ENCODE data around the gene RASGEF1C.
A peak's percentile ranks its signal among the peaks of the same experiment; 100 is the strongest.
"Not testable (repeated sequence)": the region's sequence is repeated elsewhere in the genome, so short reads cannot be mapped to it uniquely, and the experiment has no call there.

Gene RASGEF1C

GRCh38 chr5:180210961-180211760 lies 2.1 kb upstream of the RASGEF1C start:
- Histone ChIP-seq H3K36me3 (ENCODE audit: control insufficient read depth in 2 of 2, insufficient read depth in 1 of 2, low read length in 2 of 2) (no peaks in the 10 kb centered on the region), H3K4me3 (ENCODE audit: low read depth, low read length) (no peak overlapping the region), H3K27ac (ENCODE audit: extremely low read depth, low read depth, low read length) (no peak overlapping the region), H3K9me3 (ENCODE audit: control insufficient read depth, insufficient read depth, low read depth, low read length) (no peaks in the 10 kb centered on the region), H3K4me1 (ENCODE audit: control insufficient read depth, insufficient read depth, low read length) (no peaks in the 10 kb centered on the region; the same call in 1 of the 2 replicates)
- TF ChIP-seq SALL2 (tag by site-specific recombination; IDR thresholded peaks at IDR 0.05; ENCODE audit: borderline replicate concordance) (no peak), ZFP3 (tag by site-specific recombination; IDR thresholded peaks at IDR 0.05; ENCODE audit: low read depth) (no peak), ZSCAN16 (tag by site-specific recombination; IDR thresholded peaks at IDR 0.05) (no peak), HOXA7 (CRISPR knock-in tag; IDR thresholded peaks at IDR 0.05; ENCODE audit: borderline replicate concordance) (no peak), ZNF585B (tag by site-specific recombination; IDR thresholded peaks at IDR 0.05) (no peak), ZNF837 (tag by site-specific recombination; IDR thresholded peaks at IDR 0.05) (no peak), ZNF626 (tag by site-specific recombination; IDR thresholded peaks at IDR 0.05) (no peak), ZNF221 (tag by site-specific recombination; IDR thresholded peaks at IDR 0.05; ENCODE audit: borderline replicate concordance) (no peak), ZNF24 (tag by site-specific recombination; IDR thresholded peaks at IDR 0.05) (no peak), ZNF302 (tag by site-specific recombination; IDR thresholded peaks at IDR 0.05; ENCODE audit: low read depth) (no peak), GLIS1 (tag by site-specific recombination; IDR thresholded peaks at IDR 0.05) (no peak), ZNF768 (tag by site-specific recombination; IDR thresholded peaks at IDR 0.05) (no peak), OSR2 (tag by site-specific recombination; IDR thresholded peaks at IDR 0.05) (no peak), YY1 (tag by site-specific recombination; IDR thresholded peaks at IDR 0.05) (no peak), ZNF423 (tag by site-specific recombination; IDR thresholded peaks at IDR 0.05) (no peak), ZNF473 (tag by site-specific recombination; IDR thresholded peaks at IDR 0.05) (no peak), ZBTB20 (tag by site-specific recombination; IDR thresholded peaks at IDR 0.05) (no peak), ZNF529 (tag by site-specific recombination; IDR thresholded peaks at IDR 0.05; ENCODE audit: insufficient replicate concordance) (no peak), ZNF202 (tag by site-specific recombination; IDR thresholded peaks at IDR 0.05; ENCODE audit: borderline replicate concordance) (no peak), ZNF654 (tag by site-specific recombination; IDR thresholded peaks at IDR 0.05; ENCODE audit: low read depth) (no peak)
- CTCF ChIA-PET: interaction anchor here (0.6 to 3.5 kb wide), 3 partner anchors 10 to 161 kb away, joined by 3 to 10 read pairs (median 3); no protein-coding TSS in a partner anchor
- POLR2A ChIA-PET: no interaction called here

- H3K4me1 ChIP-seq (ENCODE audit: control insufficient read depth, insufficient read depth, low read length); H3K4me3 ChIP-seq (ENCODE audit: low read depth, low read length); H3K9me3 ChIP-seq (ENCODE audit: control insufficient read depth, insufficient read depth, low read depth, low read length); H3K36me3 ChIP-seq (ENCODE audit: control insufficient read depth in 2 of 2, insufficient read depth in 1 of 2, low read length in 2 of 2); H3K27ac ChIP-seq (ENCODE audit: extremely low read depth, low read depth, low read length): not testable (repeated sequence)
- POLR2A ChIA-PET: interaction anchor here (0.7 kb wide), 2 partner anchors 71 to 203 kb away, joined by 3 read pairs; no protein-coding TSS in a partner anchor
- CTCF ChIA-PET: interaction anchor here (1.1 to 3.5 kb wide), 5 partner anchors 9 to 118 kb away, joined by 3 to 10 read pairs (median 7); no protein-coding TSS in a partner anchor
- TF ChIP-seq ZNF223 (tag by site-specific recombination; IDR thresholded peaks at IDR 0.05): peak; percentile 90
- peak; percentile 36; the same call in 1 of the 2 replicates for TF ChIP-seq ZNF600 (tag by site-specific recombination; IDR thresholded peaks at IDR 0.05)
- peak; percentile 23 for TF ChIP-seq SP2 (tag by site-specific recombination; IDR thresholded peaks at IDR 0.05)
- TF ChIP-seq ZNF10 (tag by site-specific recombination; IDR thresholded peaks at IDR 0.05): 0 out of 2 replicates have a peak, but pooled peaks have one; percentile 40
Observed at GRCh38 chr5:180210077-180210476, 1.1 kb upstream of the RASGEF1C start.
